Measurements from ENCODE around the gene MAFG. TPM values are rescaled to one million over a fixed set of nuclear protein-coding genes. Genes with fewer than 3 reads are reported as not detected.

The MAFG gene
- total and polyA plus RNA-seq, 9 of the 15 experiments (the other 6 are each of a cell fraction or from before 2014, with no cell fraction given): 1.1 to 58.1 (median 24.9) TPM

- ATAC-seq (no peak), DNase-seq (ENCODE audit: extremely low read depth in 1 of 4, low spot score in 3 of 4) (no peak), FAIRE-seq (no peak)
- 79% methylated on average over 5 of the region's 5 CpGs for WGBS (ENCODE audit: insufficient coverage, low coverage, missing lambda C conversion rate)
- H3K36me3 ChIP-seq (ENCODE audit: control insufficient read depth, insufficient read depth, low read length): no peaks in the 10 kb centered on the region
- H3K79me2 ChIP-seq (ENCODE audit: control insufficient read depth, insufficient read depth, low read length): no peaks in the 10 kb centered on the region
- H3K9ac ChIP-seq (ENCODE audit: insufficient read depth in 1 of 2, low read depth in 2 of 2, low read length in 2 of 2): peak overlapping the region in 1 of 2 experiments; percentile 90; a peak in 2 of 4 replicates
- no peaks in the 10 kb centered on the region for H3K9me3 ChIP-seq (replicated peaks; ENCODE audit: control insufficient read depth, insufficient read depth, low read depth, low read length)
- H4K20me1 ChIP-seq (replicated peaks; ENCODE audit: control insufficient read depth, insufficient read depth, low read length): no peaks in the 10 kb centered on the region
- POLR2A ChIA-PET: interaction anchor here (0.6 kb wide), 1 partner anchor 13 kb away, joined by 3 read pairs; no protein-coding TSS in a partner anchor
- peaks cover 9 to 56% of the 10 kb centered on the region in 2 experiments for H3K4me1 ChIP-seq (replicated peaks in 1 of 2; ENCODE audit: control insufficient read depth in 2 of 2, insufficient read depth in 2 of 2, low read length in 2 of 2)
- H3K9me1 ChIP-seq (ENCODE audit: control insufficient read depth, insufficient read depth, low read length): no peaks in the 10 kb centered on the region
- no peak overlapping the region; the same call in 1 of the 2 replicates for H3K4me2 ChIP-seq (ENCODE audit: insufficient read depth, low read length)
- BruUV-seq (replicated peaks): no TSS peak
- CTCF ChIA-PET (ENCODE audit: low intra/inter-chr PET ratio): interaction anchor here (0.6 kb wide), 1 partner anchor 78 kb away, joined by 7 read pairs; no protein-coding TSS in a partner anchor
- TF ChIP-seq, protein P1, sequence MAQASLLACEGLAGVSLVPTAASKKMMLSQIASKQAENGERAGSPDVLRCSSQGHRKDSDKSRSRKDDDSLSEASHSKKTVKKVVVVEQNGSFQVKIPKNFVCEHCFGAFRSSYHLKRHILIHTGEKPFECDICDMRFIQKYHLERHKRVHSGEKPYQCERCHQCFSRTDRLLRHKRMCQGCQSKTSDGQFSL (CRISPR knock-in tag; IDR thresholded peaks at IDR 0.05): peak; percentile 50; the same call in 1 of the 2 replicates
- TF ChIP-seq, protein P1 (tag; IDR thresholded peaks at IDR 0.05): no peak
- TF ChIP-seq ZBTB49 (CRISPR knock-in tag; IDR thresholded peaks at IDR 0.05; ENCODE audit: borderline replicate concordance): no peak
- intact Hi-C loops (cut with micrococcal nuclease) (no loop called here), in situ Hi-C loops (cut with MboI) (no loop called here)
- H3K27me3 ChIP-seq (ENCODE audit: control insufficient read depth in 2 of 2, insufficient read depth in 2 of 2, low read length in 2 of 2): no peaks in the 10 kb centered on the region
- H3K4me3 ChIP-seq: no peak overlapping the region
- peak overlapping the region; percentile 97 for H2AFZ ChIP-seq (ENCODE audit: low read depth, low read length)
- H3K27ac ChIP-seq (ENCODE audit: extremely low read depth, low read depth, low read length): peak overlapping the region; percentile 41; the same call in 1 of the 3 replicates
Measured at GRCh38 chr17:81967244-81967532, 39.7 kb upstream of the MAFG start.
